GM19438 (cell line): ENCODE results near the gene SV2C.

Source experiments
- ATAC-seq: cut with Tn5 transposase; IDR thresholded peaks from one replicate; pipeline ENCODE4 v1.9.1; 2021; ENCODE audit warnings: low read depth; ENCODE audit not compliant: unreplicated experiment

The SV2C gene

GRCh38 chr5:76376148-76376865 is 293.1 kb downstream of the SV2C start:
- ATAC-seq = no peak

DNA sequence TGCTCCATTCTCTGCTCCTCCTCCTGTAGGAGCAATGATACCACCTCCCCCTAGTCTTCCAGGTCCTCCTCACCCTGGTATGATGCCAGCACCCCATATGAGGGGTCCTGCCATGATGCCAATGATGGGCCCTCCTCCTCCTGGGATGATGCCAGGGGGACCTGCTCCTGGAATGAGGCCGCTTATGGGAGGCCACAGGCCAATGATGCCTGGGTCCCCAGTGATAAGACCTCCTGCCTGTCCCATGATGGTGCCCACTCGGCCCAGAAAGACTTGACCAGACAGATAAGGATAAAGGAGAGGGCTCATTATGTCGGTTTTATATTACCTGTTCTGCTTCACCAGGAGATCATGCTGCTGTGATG is 293.7 kb downstream of the SV2C start:
- ATAC-seq = no peak

DNA sequence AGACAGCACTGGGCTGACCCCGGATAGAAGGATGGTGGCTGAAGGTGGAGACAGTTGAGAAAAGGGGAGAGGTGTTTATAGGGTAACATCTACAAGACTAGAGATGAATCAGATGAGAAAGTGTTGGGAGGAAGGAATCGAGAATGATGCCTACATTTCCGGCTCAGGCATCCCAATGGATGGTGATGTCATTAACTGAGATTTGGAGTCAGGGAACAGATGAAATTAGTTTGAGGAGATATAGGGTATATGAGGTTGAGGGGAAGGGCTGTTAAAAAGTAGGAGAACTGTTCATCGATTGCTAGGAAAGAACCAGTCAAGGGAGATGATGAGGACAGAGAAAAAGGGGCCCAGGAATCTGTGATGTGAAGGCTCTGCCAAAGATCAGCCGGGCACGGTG is 295.2 kb downstream of the SV2C start:
- ATAC-seq = no peak

DNA sequence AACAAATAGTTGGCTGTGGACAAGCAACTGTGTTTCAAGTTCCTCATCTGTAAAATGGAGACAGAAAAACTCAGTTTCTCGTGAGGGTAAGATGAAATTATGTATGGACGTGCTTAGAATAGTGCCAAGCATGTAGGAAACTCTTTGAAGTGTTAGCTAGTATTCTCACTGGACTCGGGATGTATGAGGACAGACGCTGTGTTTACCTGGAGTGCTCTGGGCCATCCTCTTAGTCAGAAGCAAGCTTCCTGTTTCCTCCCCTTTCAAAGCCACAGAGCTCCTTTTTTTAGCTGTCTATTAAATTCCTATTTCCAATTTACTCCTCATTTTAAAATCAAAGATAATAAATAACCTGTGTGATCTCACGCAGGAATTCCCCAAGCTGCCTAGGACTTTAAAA is 296.1 kb downstream of the SV2C start:
- ATAC-seq = no peak

- ATAC-seq = no peak
Measured at GRCh38 chr5:76379855-76380254, 296.7 kb downstream of the SV2C start.

DNA sequence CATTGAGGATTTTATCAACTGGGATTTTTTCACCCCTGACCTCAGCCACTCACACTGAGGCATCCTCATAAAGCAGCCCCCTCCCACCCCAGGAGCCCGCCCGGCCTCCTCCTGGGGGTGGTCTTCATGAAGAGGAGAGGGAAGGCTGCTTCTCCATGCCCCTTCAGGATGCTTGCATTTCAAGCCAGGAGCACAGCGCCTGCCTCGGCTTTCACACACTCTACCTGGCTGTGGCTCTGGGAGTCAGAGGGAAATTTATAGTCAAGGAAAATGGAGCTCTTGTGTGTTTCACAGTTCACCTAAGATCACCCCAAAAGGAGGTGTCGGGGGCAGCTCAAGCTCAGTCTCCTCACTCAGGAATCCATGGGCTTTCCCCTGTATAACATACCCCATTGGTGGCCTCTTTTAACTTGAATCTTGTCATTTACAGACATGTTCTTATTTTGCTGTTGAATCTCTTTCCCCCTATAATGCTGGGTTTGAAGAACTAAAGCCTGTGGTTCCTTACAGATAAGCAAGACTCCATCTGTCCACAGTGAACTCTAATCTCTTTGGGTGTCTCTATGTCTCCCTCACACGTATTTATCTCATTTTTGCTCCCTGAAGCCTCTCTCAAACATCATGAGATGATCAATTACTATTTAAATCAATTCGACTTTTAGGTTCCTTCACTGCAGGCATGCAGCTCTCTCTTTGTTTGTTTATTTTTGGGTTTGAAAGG is 297.3 kb downstream of the SV2C start:
- ATAC-seq = no peak

DNA sequence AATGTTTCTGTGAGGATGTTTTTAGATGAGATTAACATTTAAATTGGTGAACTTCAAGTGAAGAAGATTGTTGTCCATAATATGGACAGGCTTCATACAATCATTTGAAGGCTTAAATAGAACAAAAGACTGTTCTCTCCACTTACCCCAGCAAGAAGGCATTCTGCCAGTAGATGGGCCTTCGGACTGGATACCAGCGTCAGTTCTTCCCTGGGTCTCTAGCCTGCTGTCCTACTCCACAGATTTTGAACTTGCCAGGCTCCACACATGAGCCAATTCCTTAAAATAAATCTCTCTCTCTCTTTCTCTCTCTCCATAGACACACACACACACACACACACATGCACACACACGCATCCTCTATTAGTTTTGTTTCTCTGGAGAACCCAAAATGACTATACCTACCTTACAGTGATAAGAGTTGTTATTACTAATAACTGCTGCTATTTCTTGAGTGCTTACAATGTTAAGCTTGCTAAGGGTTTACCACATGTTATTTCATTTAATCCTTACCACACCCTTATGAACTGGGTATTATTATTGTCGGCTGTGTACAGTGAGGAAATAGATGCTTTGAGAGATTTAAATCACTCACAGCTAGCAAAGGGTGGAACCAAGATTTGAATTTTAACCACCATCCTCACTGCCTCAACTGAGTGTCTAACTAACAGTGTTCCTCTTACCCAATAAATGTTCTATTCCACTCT is 300.1 kb downstream of the SV2C start:
- ATAC-seq = no peak

- no peak for ATAC-seq
Measured at GRCh38 chr5:76384189-76384588, 301.0 kb downstream of the SV2C start.

GRCh38 chr5:76384705-76385104 is 301.5 kb downstream of the SV2C start:
- ATAC-seq = no peak

- ATAC-seq = no peak
Measured at GRCh38 chr5:76385540-76385939, 302.4 kb downstream of the SV2C start.

DNA sequence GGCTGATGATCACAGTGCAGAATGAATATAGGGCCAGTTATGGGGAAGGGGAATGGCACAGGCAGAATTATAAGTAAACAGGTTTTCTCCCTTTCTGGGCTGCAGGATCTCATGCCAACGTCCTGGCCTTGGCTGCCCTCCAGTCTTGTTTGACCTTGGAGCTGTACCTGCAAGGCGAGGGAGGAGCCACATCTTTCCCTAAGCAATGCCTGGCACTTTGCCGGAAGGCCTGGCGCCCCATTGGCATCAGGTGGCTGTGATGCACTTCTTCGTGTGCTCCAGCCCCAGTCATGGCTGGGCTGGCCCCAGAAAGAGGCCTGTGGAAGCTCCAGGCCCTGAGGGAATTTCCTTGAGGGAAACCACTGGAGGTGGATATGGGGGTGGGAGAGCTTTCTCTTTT is 303.2 kb downstream of the SV2C start:
- no peak for ATAC-seq

- no peak for ATAC-seq
Measured at GRCh38 chr5:76388236-76388635, 305.1 kb downstream of the SV2C start.

GRCh38 chr5:76388791-76389512 is 305.8 kb downstream of the SV2C start:
- ATAC-seq = no peak

DNA sequence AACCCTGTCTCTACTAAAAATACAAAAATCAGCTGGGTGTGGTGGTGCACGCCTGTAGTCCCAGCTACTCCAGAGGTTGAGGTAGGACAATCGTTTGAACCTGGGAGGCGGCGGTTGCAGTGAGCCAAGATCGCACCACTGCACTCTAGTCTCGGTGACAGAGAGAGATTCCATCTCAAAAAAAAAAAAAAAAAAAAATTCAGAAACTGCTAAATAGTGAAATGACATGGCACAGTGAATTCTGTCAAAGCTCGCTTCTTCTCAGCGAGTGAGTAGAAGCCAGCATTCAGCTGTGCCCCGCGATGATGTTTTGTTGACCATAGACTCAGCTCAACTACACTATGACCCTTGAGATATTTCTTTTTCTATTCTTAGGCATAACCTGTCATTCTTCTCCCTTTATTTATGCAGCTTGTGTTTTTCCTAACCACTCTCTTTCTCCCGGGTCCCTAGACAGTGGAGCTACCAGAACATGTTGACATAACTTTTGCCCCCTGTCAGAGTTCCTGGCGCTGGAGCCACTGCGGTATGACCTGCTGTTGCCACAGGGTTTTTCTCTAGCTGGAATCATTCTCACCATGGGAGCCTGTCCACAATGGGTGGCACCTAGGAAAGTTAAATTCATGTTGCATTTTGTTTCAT is 306.5 kb downstream of the SV2C start:
- ATAC-seq = no peak

DNA sequence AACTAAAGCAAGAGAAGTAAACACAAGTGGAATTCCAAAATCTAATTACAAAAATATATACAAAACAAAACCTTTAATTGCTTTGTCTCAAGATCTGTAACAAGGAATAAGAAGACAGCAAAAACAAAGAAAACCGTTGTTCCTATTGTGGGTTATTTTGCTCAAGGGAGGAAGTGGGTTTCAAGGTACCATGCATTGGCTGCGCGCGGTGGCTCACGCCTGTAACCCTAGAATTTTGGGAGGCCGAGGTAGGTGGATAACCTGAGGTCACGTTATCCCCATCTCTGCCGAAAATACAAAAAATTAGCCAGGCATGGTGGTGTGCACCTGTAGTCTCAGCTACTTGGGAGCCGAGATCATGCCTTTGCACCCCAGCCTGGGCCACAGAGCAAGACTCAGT is 307.8 kb downstream of the SV2C start:
- no peak for ATAC-seq

DNA sequence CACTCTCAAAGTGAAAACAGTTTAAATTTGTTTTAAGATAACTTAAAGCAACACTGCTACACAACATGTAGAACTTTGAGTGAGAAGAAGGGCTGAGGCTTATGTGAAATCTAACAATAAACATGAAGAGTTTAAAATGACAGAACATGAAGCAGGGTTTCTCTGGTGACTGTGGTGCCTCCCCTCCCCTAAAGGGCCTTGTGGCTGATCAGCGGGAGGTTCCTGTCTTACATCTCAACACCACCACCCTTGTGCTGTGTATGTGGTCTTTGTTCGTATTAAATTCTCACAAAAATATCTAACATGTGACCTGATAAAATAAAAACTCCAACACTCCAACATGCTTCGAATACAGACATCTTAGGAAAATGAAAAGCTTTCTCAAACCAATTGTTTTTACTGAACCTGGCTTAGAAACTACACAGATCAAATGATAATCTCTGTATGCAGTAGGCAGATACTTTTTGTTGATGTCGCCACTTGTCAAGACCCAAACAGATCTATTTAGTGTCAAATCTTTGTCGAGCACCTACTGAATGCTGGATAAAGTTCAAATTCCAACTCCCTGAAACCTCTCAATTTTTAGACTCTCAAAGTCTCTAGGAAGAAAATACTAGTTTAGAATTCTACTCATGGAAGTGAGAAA is 310.0 kb downstream of the SV2C start:
- ATAC-seq = no peak

DNA sequence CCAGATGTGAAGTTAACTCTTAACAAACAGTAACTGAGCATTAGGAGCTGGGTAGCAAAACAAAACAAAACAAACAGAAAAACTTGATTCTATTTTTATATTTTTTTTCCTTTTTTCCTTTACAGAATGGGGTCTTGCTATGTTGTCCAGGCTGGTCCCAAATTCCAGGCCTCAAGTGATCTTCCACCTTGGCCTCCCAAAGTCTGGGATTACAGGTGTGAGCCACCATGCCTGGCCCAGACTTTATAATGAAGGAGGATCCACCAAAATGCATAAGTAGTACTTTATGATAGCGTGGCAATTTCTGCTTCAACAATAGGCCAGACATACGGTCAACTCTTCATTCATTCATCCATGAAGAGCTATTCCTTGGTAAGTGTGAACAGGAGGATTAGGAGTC is 314.0 kb downstream of the SV2C start:
- ATAC-seq = no peak

DNA sequence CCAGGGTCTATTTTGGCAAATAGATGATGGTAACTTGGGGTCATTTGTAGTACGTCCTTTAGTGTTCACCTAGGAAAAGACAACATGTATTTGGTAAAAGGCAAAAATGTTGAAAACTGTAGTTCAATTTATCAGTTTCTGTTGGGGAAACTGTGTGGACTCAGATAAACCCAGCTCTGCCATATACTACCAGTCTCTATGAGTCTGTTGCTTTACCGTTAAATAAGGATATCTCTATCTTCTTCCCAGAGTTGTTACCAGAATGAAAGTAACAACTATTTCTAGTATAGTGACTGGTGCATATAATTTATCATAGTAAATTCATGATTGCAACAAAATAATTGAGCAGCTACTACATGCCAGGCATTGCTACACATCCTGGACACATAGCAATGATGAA is 316.1 kb downstream of the SV2C start:
- ATAC-seq = no peak

GRCh38 chr5:76400466-76400865 is 317.3 kb downstream of the SV2C start:
- no peak for ATAC-seq

DNA sequence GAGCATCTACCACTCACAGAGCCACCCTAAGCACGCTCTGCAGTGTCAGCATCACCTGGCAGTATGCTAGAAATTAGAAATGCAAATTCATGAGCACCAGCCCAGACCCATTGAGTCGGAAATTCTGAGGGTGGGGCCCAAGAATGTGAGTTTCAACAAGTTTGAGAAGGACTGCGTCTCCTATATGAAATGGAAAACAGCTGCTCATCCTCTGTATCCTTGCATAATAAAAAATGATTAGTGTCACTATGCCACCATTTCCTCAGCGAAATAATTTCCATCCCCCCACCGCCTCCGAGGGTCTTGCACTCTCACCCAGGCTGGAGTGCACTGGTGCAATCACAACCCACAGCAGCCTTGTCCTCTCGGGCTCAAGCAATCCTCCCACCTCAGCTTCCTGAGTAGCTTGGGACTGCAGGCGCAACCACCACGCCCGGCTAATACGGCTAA is 318.6 kb downstream of the SV2C start:
- no peak for ATAC-seq
